ENCODE results near the gene PCDH18.
A peak's percentile ranks its signal among the peaks of the same experiment; 100 is the strongest.

Gene PCDH18

GRCh38 chr4:137545461-137545861 is 13.2 kb upstream of the PCDH18 start:
- ATAC-seq = peak; percentile 36; the same call in 2 of the 3 replicates
- TF ChIP-seq OSR1 (CRISPR knock-in tag; IDR thresholded peaks at IDR 0.05) (no peak), GLIS3 (CRISPR knock-in tag; IDR thresholded peaks at IDR 0.05) (no peak), ZNF70 (CRISPR knock-in tag; IDR thresholded peaks at IDR 0.05) (no peak), CSRNP3 (CRISPR knock-in tag; IDR thresholded peaks at IDR 0.05) (no peak), TOX (CRISPR knock-in tag; IDR thresholded peaks at IDR 0.05; ENCODE audit: borderline replicate concordance) (no peak), ARNTL (CRISPR knock-in tag; IDR thresholded peaks at IDR 0.05; ENCODE audit: borderline replicate concordance, low read depth) (no peak), CSDC2 (CRISPR knock-in tag; IDR thresholded peaks at IDR 0.05) (no peak), SNAI2 (CRISPR knock-in tag; IDR thresholded peaks at IDR 0.05) (no peak), BACH2 (CRISPR knock-in tag; IDR thresholded peaks at IDR 0.05; ENCODE audit: borderline replicate concordance) (no peak), TCF4 (CRISPR knock-in tag; IDR thresholded peaks at IDR 0.05; ENCODE audit: borderline replicate concordance) (no peak), ZNF8 (CRISPR knock-in tag; IDR thresholded peaks at IDR 0.05) (no peak), RARB (CRISPR knock-in tag; IDR thresholded peaks at IDR 0.05) (no peak), ZNF565 (CRISPR knock-in tag; conservative IDR thresholded peaks at IDR 0.05; ENCODE audit: low read depth) (no peak), PPARA (CRISPR knock-in tag; IDR thresholded peaks at IDR 0.05; ENCODE audit: borderline replicate concordance) (no peak), PATZ1 (CRISPR knock-in tag; IDR thresholded peaks at IDR 0.05; ENCODE audit: borderline replicate concordance) (no peak)
- TF ChIP-seq, protein P1, sequence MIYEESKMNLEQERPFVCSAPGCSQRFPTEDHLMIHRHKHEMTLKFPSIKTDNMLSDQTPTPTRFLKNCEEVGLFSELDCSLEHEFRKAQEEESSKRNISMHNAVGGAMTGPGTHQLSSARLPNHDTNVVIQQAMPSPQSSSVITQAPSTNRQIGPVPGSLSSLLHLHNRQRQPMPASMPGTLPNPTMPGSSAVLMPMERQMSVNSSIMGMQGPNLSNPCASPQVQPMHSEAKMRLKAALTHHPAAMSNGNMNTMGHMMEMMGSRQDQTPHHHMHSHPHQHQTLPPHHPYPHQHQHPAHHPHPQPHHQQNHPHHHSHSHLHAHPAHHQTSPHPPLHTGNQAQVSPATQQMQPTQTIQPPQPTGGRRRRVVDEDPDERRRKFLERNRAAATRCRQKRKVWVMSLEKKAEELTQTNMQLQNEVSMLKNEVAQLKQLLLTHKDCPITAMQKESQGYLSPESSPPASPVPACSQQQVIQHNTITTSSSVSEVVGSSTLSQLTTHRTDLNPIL (CRISPR knock-in tag; IDR thresholded peaks at IDR 0.05; ENCODE audit: low read depth) = no peak
- TF ChIP-seq, protein P2, sequence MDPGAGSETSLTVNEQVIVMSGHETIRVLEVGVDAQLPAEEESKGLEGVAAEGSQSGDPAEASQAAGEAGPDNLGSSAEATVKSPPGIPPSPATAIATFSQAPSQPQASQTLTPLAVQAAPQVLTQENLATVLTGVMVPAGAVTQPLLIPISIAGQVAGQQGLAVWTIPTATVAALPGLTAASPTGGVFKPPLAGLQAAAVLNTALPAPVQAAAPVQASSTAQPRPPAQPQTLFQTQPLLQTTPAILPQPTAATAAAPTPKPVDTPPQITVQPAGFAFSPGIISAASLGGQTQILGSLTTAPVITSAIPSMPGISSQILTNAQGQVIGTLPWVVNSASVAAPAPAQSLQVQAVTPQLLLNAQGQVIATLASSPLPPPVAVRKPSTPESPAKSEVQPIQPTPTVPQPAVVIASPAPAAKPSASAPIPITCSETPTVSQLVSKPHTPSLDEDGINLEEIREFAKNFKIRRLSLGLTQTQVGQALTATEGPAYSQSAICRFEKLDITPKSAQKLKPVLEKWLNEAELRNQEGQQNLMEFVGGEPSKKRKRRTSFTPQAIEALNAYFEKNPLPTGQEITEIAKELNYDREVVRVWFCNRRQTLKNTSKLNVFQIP (CRISPR knock-in tag; IDR thresholded peaks at IDR 0.05; ENCODE audit: borderline replicate concordance, low read depth) = no peak

DNA sequence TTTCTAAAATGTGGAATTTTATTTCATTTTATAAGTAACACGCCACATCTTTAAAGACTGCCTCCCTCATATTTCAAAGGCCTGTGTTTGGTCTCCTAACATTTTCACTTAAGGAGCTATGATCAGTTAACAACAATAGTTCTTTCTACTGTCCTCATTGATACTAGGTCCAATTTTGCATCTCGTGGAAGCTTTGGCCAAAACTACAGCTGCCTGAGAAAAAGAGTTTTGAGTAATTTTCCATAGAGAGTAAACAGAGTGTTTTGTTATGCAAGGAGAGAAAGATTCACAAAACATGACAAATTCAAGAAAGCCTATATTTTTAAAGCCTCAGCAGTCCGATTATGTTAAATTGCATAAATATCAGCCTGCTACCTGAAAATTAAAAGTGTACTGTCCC is 11.4 kb upstream of the PCDH18 start:
- ATAC-seq = no peak
- TF ChIP-seq SNAI2 (CRISPR knock-in tag; IDR thresholded peaks at IDR 0.05) = no peak
- no peak for TF ChIP-seq ESRRG (CRISPR knock-in tag; IDR thresholded peaks at IDR 0.05)
- no peak for TF ChIP-seq ZFP3 (CRISPR knock-in tag; IDR thresholded peaks at IDR 0.05)
- no peak for TF ChIP-seq TCF4 (CRISPR knock-in tag; IDR thresholded peaks at IDR 0.05; ENCODE audit: borderline replicate concordance)
- TF ChIP-seq ZNF70 (CRISPR knock-in tag; IDR thresholded peaks at IDR 0.05) = no peak
- TF ChIP-seq CSRNP3 (CRISPR knock-in tag; IDR thresholded peaks at IDR 0.05) = no peak
- no peak for TF ChIP-seq ISL1 (CRISPR knock-in tag; IDR thresholded peaks at IDR 0.05)
- no peak for TF ChIP-seq ZFP30 (CRISPR knock-in tag; IDR thresholded peaks at IDR 0.05)
- TF ChIP-seq, protein P1 (CRISPR knock-in tag; IDR thresholded peaks at IDR 0.05; ENCODE audit: low read depth) = no peak
- no peak for TF ChIP-seq ZNF565 (CRISPR knock-in tag; conservative IDR thresholded peaks at IDR 0.05; ENCODE audit: low read depth)
- no peak for TF ChIP-seq CSDC2 (CRISPR knock-in tag; IDR thresholded peaks at IDR 0.05)
- no peak for TF ChIP-seq OSR1 (CRISPR knock-in tag; IDR thresholded peaks at IDR 0.05)
- TF ChIP-seq ARNTL (CRISPR knock-in tag; IDR thresholded peaks at IDR 0.05; ENCODE audit: borderline replicate concordance, low read depth) = no peak
- TF ChIP-seq, protein P3, sequence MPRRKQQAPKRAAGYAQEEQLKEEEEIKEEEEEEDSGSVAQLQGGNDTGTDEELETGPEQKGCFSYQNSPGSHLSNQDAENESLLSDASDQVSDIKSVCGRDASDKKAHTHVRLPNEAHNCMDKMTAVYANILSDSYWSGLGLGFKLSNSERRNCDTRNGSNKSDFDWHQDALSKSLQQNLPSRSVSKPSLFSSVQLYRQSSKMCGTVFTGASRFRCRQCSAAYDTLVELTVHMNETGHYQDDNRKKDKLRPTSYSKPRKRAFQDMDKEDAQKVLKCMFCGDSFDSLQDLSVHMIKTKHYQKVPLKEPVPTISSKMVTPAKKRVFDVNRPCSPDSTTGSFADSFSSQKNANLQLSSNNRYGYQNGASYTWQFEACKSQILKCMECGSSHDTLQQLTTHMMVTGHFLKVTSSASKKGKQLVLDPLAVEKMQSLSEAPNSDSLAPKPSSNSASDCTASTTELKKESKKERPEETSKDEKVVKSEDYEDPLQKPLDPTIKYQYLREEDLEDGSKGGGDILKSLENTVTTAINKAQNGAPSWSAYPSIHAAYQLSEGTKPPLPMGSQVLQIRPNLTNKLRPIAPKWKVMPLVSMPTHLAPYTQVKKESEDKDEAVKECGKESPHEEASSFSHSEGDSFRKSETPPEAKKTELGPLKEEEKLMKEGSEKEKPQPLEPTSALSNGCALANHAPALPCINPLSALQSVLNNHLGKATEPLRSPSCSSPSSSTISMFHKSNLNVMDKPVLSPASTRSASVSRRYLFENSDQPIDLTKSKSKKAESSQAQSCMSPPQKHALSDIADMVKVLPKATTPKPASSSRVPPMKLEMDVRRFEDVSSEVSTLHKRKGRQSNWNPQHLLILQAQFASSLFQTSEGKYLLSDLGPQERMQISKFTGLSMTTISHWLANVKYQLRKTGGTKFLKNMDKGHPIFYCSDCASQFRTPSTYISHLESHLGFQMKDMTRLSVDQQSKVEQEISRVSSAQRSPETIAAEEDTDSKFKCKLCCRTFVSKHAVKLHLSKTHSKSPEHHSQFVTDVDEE (CRISPR knock-in tag; IDR thresholded peaks at IDR 0.05) = no peak
- no peak for TF ChIP-seq RARB (CRISPR knock-in tag; IDR thresholded peaks at IDR 0.05)
- TF ChIP-seq GLIS3 (CRISPR knock-in tag; IDR thresholded peaks at IDR 0.05) = no peak
- no peak for TF ChIP-seq TOX (CRISPR knock-in tag; IDR thresholded peaks at IDR 0.05; ENCODE audit: borderline replicate concordance)
